Naive B cell (primary cell): Measurements from ENCODE around the gene EEF2. TPM values are rescaled to one million over a fixed set of nuclear protein-coding genes. Genes with fewer than 3 reads are reported as not detected.
"Not testable (repeated sequence)": the region's sequence is repeated elsewhere in the genome, so short reads cannot be mapped to it uniquely, and the experiment has no call there.

Experiments
- ATAC-seq, 2 donors: fragments of 150-1000 bp; cut with Tn5 transposase; 2 replicates each; pipeline ENCODE4 v1.10.0; 2021; ENCODE audit warnings: low read depth in 2 of 2, mild to moderate bottlenecking in 2 of 2, moderate library complexity in 2 of 2
- DNase-seq: peaks from one replicate; pipeline ENCODE4 v3.0.0; 2022
- H3K27ac Mint-ChIP-seq, 6 donors: one replicate each; pipeline ENCODE4 v1.8.0; 2020 to 2022; ENCODE audit warnings: mild to moderate bottlenecking in 6 of 6, mixed read lengths in 6 of 6, moderate library complexity in 5 of 6, inconsistent platforms in 2 of 6
- H3K27me3 Mint-ChIP-seq, 3 donors: one replicate each; pipeline ENCODE4 v1.8.0; 2021 to 2022; ENCODE audit warnings: mixed read lengths in 3 of 3, mild to moderate bottlenecking in 1 of 3
- H3K36me3 Mint-ChIP-seq, 2 donors: one replicate each; pipeline ENCODE4 v1.8.0; 2020 to 2022; ENCODE audit warnings: mixed read lengths in 2 of 2, inconsistent platforms in 1 of 2, mild to moderate bottlenecking in 1 of 2
- H3K4me1 Mint-ChIP-seq, 3 donors: one replicate each; pipeline ENCODE4 v1.8.0; 2020 to 2022; ENCODE audit warnings: mixed read lengths in 3 of 3, inconsistent platforms in 1 of 3, mild to moderate bottlenecking in 1 of 3, moderate library complexity in 1 of 3
- H3K4me3 Mint-ChIP-seq, 8 donors: one replicate each; pipeline ENCODE4 v1.8.0; 2020 to 2022; ENCODE audit warnings: mild to moderate bottlenecking in 8 of 8, mixed read lengths in 8 of 8, moderate library complexity in 8 of 8, inconsistent platforms in 2 of 8
- H3K9me3 Mint-ChIP-seq, 7 donors: one replicate each; pipeline ENCODE4 v1.8.0; 2020 to 2022; ENCODE audit warnings: mixed read lengths in 7 of 7, mild to moderate bottlenecking in 5 of 7, inconsistent platforms in 2 of 7, moderate library complexity in 1 of 7
- polyA plus RNA-seq, 6 donors: library from polyadenylated mRNA; unstranded; fragments of 300-500 nt; fragmentation: Illumina TruSeq; gene quantifications; one replicate each; pipeline ENCODE4 v1.2.3, GENCODE V29; 2021; ENCODE audit warnings: low read depth in 6 of 6

EEF2 gene
- polyA plus RNA-seq, 6 donors from 2014 or later, result 315 to 696 (median 594) TPM

- not testable (repeated sequence) for H3K27me3 Mint-ChIP-seq, H3K36me3 Mint-ChIP-seq, DNase-seq, ATAC-seq, H3K9me3 Mint-ChIP-seq, H3K4me1 Mint-ChIP-seq
- peak overlapping the region in 2 of 6 donors; percentile 37 to 82 for H3K27ac Mint-ChIP-seq
- peak overlapping the region in 3 of 8 donors; percentile 25 to 66 (median 56) for H3K4me3 Mint-ChIP-seq
Observed at GRCh38 chr19:3952755-3953276, 32.4 kb downstream of the EEF2 start.

- H3K4me1 Mint-ChIP-seq, result peaks cover 8 to 12% (median 10%) of the 10 kb centered on the region in 3 donors
- ATAC-seq (peak in 1 of 2 donors; percentile 18), DNase-seq (no peak)
- H3K36me3 Mint-ChIP-seq, result no peaks in the 10 kb centered on the region
- peak overlapping the region in 3 of 6 donors; percentile 5 to 59 (median 42) for H3K27ac Mint-ChIP-seq
- H3K9me3 Mint-ChIP-seq, result peaks cover 0 to 3% (median 0%) of the 10 kb centered on the region in 7 donors
- H3K4me3 Mint-ChIP-seq, result peak overlapping the region; percentile 61 to 86 (median 76)
- peaks cover 0 to 12% (median 9%) of the 10 kb centered on the region in 3 donors for H3K27me3 Mint-ChIP-seq
Observed at GRCh38 chr19:3950871-3951861, 34.1 kb downstream of the EEF2 start.

GRCh38 chr19:3949997-3950859, 35.0 kb downstream of the EEF2 start:
- Mint-ChIP-seq H3K4me3 (peak overlapping the region in 3 of 8 donors; percentile 12 to 63 (median 35)), H3K36me3 (no peaks in the 10 kb centered on the region), H3K27ac (no peak overlapping the region), H3K27me3 (peaks cover 0 to 12% (median 9%) of the 10 kb centered on the region in 3 donors), H3K4me1 (peaks cover 8 to 12% (median 10%) of the 10 kb centered on the region in 3 donors), H3K9me3 (peaks cover 0 to 3% (median 0%) of the 10 kb centered on the region in 7 donors)
- no peak for DNase-seq
- no peak for ATAC-seq

GRCh38 chr19:3949294-3949693, 36.0 kb downstream of the EEF2 start:
- Mint-ChIP-seq H3K9me3 (peaks cover 0 to 3% (median 0%) of the 10 kb centered on the region in 7 donors), H3K4me3 (no peak overlapping the region), H3K27ac (no peak overlapping the region), H3K4me1 (peaks cover 8 to 12% (median 10%) of the 10 kb centered on the region in 3 donors), H3K36me3 (no peaks in the 10 kb centered on the region), H3K27me3 (peaks cover 2 to 12% (median 9%) of the 10 kb centered on the region in 3 donors)
- DNase-seq (no peak), ATAC-seq (no peak)

GRCh38 chr19:3947316-3947933, 37.8 kb downstream of the EEF2 start:
- not testable (repeated sequence) for H3K9me3 Mint-ChIP-seq, H3K27ac Mint-ChIP-seq, DNase-seq, H3K4me3 Mint-ChIP-seq, ATAC-seq, H3K36me3 Mint-ChIP-seq
- Mint-ChIP-seq H3K4me1 (peaks cover 8 to 13% (median 10%) of the 10 kb centered on the region in 3 donors), H3K27me3 (peaks cover 4 to 12% (median 9%) of the 10 kb centered on the region in 3 donors)

GRCh38 chr19:3945838-3946237, 39.4 kb downstream of the EEF2 start:
- Mint-ChIP-seq H3K4me3 (no peak overlapping the region), H3K36me3 (no peaks in the 10 kb centered on the region), H3K9me3 (peaks cover 0 to 3% (median 0%) of the 10 kb centered on the region in 7 donors), H3K27me3 (peaks cover 4 to 15% (median 9%) of the 10 kb centered on the region in 3 donors), H3K27ac (no peak overlapping the region), H3K4me1 (peaks cover under 1 to 7% (median 5%) of the 10 kb centered on the region in 3 donors)
- DNase-seq, result no peak
- no peak for ATAC-seq

GRCh38 chr19:3944018-3944721, 41.1 kb downstream of the EEF2 start:
- Mint-ChIP-seq H3K4me3 (no peak overlapping the region), H3K27me3 (peaks cover 4 to 15% (median 9%) of the 10 kb centered on the region in 3 donors), H3K4me1 (peaks cover 0 to 7% (median 4%) of the 10 kb centered on the region in 3 donors), H3K36me3 (no peaks in the 10 kb centered on the region), H3K27ac (no peak overlapping the region), H3K9me3 (peaks cover 0 to 3% (median 0%) of the 10 kb centered on the region in 7 donors)
- DNase-seq, result no peak
- no peak for ATAC-seq

- Mint-ChIP-seq H3K27ac (peak overlapping the region in 2 of 6 donors; percentile 55 to 87), H3K27me3 (peaks cover 4 to 15% (median 9%) of the 10 kb centered on the region in 3 donors), H3K36me3 (no peaks in the 10 kb centered on the region), H3K9me3 (peaks cover 0 to 3% (median 0%) of the 10 kb centered on the region in 7 donors), H3K4me3 (no peak overlapping the region), H3K4me1 (peaks cover 0 to 7% (median 4%) of the 10 kb centered on the region in 3 donors)
- ATAC-seq, result no peak
- no peak for DNase-seq
Observed at GRCh38 chr19:3942790-3943409, 42.4 kb downstream of the EEF2 start.

- not testable (repeated sequence) for H3K9me3 Mint-ChIP-seq, H3K4me3 Mint-ChIP-seq, H3K36me3 Mint-ChIP-seq, H3K27ac Mint-ChIP-seq, ATAC-seq, DNase-seq, H3K4me1 Mint-ChIP-seq
- H3K27me3 Mint-ChIP-seq, result peaks cover 0 to 14% (median 0%) of the 10 kb centered on the region in 3 donors
Observed at GRCh38 chr19:3938300-3938950, 46.8 kb downstream of the EEF2 start.

GRCh38 chr19:3936506-3937442, 48.5 kb downstream of the EEF2 start:
- no peak overlapping the region for H3K4me3 Mint-ChIP-seq
- ATAC-seq (no peak), DNase-seq (no peak)
- no peak overlapping the region for H3K27ac Mint-ChIP-seq
- H3K27me3 Mint-ChIP-seq, result peaks cover 0 to 20% (median 2%) of the 10 kb centered on the region in 3 donors
- no peaks in the 10 kb centered on the region for H3K9me3 Mint-ChIP-seq
- peaks cover 0 to 6% (median 3%) of the 10 kb centered on the region in 3 donors for H3K4me1 Mint-ChIP-seq
- no peaks in the 10 kb centered on the region for H3K36me3 Mint-ChIP-seq
